Right ventricle myocardium superior (tissue), 1 donor: ENCODE data around the gene PTAFR. TPM values are rescaled to one million over a fixed set of nuclear protein-coding genes. Genes with fewer than 3 reads are reported as not detected.

ENCODE experiments used
- ATAC-seq: fragments of 200-7000 bp; cut with Tn5 transposase; one replicate; pipeline ENCODE4 v1.9.1; 2020; ENCODE audit warnings: mild to moderate bottlenecking; ENCODE audit not compliant: poor library complexity
- DNase-seq: peaks from one replicate; pipeline ENCODE4 v3.0.0-alpha.2; 2020
- intact Hi-C: fragments of 100-400 bp; cut with DNase I; formaldehyde crosslinking; loops from one replicate; pipeline ENCODE4 v1.11.2; 2022
- long read RNA-seq: library from polyadenylated mRNA; unstranded; transcript quantifications from one replicate; pipeline ENCODE4 v2.0.0, GENCODE V29; 2021
- total RNA-seq: library from RNA; stranded (reverse); fragmentation: NEBNext Ultra II Directional; extraction: Animal tissue kit (Norgen Biotek cat#: 25700); gene quantifications from one replicate; pipeline ENCODE4 v1.2.1, GENCODE V29; 2021
- donor health status: DM: no; HTN: yes; CAD: no; lungs with severe emphysema.

PTAFR gene
- total RNA-seq = 1.9 TPM
- long read RNA-seq, full-length matches to known transcripts = 1 of 3 reads
- long read RNA-seq, partial matches to known transcripts = 0 of 3 reads
- long read RNA-seq, other reads (novel, unspliced or antisense) = 2 of 3 reads

DNA sequence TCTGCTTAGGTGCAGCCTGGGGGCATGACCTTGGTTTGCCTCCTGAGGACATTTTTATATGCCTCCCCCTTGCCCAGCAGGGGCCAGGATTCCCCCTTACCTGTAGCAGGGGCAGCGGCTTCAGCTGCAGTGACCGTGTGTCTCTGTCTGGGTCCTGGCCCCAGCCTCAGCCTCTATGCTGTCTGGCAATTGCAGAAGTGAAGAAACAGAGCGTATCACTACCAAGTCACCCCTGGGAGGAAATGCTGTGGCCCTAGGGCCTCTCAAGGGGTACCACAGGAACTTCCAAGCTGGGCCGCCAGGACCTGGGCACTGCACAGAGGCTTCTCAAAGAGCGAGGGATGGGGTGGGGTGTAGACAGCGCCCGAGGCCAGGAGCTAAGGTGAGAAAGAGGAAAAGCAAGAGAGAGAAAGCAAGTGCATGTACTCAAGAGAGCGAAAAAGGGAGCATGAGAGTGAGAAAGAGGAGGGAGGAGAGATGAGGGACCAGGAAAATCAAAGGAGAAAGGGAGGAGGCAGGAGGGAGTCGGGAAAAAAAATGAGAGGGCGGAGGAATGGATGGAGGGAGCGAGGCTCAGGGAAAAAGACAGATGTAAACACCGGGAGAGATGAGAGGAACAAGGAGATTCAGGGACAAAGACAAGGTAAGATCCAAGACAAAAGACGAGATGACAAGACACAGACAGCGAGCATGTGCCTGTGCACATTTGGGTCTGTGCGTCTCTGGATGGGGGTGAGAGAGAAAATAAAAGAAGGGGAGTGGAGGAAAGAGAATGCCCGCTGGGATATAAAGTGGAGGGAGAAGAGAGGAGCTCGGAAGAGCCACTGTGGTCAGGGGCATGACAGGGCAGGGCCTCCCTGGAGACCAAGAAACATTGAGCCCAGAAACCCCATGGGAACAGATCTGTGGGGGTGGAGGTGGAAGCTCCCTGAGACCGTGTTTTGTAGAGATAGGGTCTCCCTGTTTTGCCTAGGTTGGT is at the start of gene PTAFR:
Gene PTAFR, minus strand, starts transcription at position 199 of the 979 bp plus-strand sequence. CDS start 25,669 bp downstream, outside the sequence.
- DNase-seq (peak; percentile 67), ATAC-seq (peak; percentile 50)
- intact Hi-C loops = no loop called here

DNA sequence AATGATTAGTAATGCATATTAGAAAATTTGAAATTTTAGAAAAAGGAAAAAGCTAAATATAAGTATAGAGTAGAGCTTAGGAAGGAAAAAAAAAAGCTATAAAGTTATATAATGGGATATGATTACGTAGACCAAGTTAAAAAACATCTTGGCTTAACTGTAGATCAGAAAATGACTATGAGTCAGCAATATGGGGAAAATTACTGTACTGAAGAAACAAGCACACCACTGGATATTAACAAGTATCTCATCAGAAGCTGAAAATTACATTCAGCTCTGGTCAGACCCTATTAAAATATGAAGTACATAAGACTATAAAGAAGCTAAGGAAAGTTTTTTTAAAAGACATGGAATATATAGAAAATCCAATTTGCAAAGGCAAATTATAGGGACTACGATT is 36.8 kb upstream of the PTAFR start:
- DNase-seq (no peak), ATAC-seq (no peak)
- intact Hi-C loops = no loop called here

DNA sequence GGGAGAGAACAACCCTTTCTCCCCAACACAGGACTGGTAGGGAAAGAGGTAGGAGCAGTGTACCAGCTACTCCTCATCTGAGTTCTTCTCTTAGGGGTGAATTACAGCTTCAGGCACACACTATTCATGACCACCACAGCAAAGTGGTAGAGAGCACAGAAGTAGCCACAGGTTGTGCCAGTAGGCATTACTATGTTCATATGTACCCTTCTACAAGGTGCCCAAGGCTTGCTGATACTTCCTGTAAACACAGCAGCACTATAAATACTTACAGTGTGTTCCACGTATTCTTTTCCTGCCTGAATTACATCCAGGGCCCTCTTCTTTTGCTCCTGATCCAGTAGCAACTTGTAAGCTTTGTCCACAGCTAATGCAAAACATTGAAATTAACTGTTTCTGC is 33.2 kb upstream of the PTAFR start:
- ATAC-seq (no peak), DNase-seq (no peak)
- intact Hi-C loops = loop anchor here (2.0 kb wide), 1 partner anchor 119 kb away; no protein-coding TSS in a partner anchor

- ATAC-seq (peak; percentile 83), DNase-seq (peak; percentile 49)
- intact Hi-C loops = no loop called here
Measured at GRCh38 chr1:28208818-28209441, 32.4 kb upstream of the PTAFR start.

DNA sequence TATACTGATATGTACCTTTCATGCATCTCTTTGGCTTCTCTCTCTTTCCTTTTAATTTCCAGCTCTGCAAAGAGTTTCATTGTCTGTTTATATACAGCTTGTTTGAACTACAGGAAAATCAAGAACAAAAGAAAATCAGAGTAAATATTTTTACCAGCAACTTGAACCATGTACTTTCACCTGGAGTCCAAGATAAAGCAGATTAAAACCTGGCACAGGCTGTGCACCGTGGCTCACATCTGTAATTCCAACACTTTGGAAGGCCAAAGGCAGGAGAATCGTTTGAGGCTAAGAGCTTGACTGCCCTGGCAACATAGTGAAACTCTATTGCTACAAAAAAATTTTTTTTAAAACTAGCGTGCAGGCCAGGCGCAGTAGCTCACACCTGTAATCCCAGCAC is 28.8 kb upstream of the PTAFR start:
- DNase-seq = no peak
- intact Hi-C loops = no loop called here
- no peak for ATAC-seq

DNA sequence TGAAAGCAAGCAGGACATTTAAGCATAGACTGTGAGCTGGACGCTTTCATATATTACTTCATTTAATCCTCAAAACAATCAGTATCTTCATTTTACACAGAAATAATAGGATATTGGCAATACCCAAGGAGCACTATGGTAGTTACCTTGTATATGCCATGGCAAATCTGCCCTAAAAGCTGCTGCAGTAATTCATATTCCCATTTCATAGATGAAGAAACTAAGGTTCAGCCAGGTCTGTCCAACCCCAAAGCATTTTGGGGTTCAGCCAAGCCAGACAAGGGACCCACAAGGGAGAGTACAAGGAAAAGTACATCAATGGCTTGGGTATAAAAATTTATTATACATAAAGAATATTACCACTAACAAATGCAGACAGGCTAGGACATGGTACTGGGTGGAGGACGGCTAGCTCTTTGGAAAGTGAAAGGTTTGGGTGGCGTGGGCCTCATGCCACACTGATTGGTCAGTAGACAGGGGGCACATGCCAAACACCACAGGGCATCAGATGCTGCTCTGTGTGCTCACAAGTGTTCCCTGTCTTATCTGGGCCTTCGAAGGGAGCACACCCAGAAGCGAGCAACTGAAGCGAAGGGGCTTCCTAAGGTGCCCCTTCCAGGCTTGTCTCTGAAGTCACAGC is 23.9 kb upstream of the PTAFR start:
- intact Hi-C loops = no loop called here
- no peak for DNase-seq
- ATAC-seq = no peak

GRCh38 chr1:28199328-28200233 is 23.1 kb upstream of the PTAFR start:
- intact Hi-C loops = no loop called here
- DNase-seq = no peak
- no peak for ATAC-seq

DNA sequence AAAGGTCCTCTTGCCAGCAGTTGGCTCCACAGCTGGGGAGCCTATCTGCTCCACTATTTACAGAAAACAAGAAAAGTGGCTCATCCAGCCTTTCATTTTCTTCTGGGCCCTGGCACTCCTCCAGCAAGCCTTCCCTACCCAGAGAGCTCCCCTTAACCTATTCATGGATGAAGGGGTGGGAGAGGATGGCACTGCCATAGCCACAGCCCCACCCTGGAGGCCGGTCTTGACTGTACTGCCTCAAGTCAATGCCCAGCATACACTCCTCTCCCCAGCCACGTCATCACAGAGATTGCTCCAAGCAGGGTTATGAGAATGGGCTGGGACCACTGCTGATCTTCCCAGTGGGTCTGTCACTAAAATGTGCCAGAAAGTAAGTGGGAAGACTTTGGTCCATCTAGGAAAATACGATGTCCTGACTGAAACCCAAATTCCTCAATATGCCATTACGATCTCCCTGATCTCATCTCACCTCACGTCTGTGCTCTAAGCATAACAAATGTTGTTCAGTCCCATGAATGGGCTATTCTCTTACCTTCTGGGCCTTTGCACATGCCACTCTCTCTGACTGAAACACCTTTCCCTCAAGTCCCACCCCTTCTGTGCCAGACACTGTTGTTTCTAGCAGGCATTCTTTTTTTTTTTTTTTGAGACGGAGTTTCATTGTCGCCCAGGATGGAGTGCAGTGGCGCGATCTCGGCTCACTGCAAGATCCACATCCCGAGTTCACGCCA is 21.4 kb upstream of the PTAFR start:
- ATAC-seq (no peak), DNase-seq (no peak)
- intact Hi-C loops = no loop called here

GRCh38 chr1:28196330-28196729 is 19.8 kb upstream of the PTAFR start:
- ATAC-seq (no peak), DNase-seq (no peak)
- intact Hi-C loops = no loop called here

DNA sequence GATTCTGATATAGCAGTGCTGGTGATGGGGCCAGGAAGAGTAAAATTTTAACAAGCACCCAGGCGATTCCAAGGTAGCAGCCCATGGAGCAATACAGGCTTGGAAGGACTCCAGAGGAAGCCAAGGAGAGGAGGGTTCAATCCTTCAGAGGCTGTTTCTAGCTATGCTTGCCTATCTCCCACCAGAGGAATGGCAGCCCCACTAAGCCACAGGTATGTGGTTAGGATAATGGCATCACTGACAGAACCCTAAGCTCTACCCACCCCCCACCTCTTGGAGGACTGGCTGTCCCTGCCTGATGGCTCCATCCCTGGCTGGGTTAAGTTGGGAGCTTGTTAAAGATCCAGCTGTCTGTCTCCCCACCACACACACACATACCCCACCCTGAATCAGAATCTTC is 19.3 kb upstream of the PTAFR start:
- intact Hi-C loops = no loop called here
- ATAC-seq = no peak
- no peak for DNase-seq

- DNase-seq = no peak
- intact Hi-C loops = no loop called here
- ATAC-seq = no peak
Measured at GRCh38 chr1:28194326-28195035, 18.0 kb upstream of the PTAFR start.

- DNase-seq (no peak), ATAC-seq (no peak)
- intact Hi-C loops = no loop called here
Measured at GRCh38 chr1:28193701-28194161, 17.2 kb upstream of the PTAFR start.

GRCh38 chr1:28190996-28191645 is 14.6 kb upstream of the PTAFR start:
- ATAC-seq (no peak), DNase-seq (no peak)
- intact Hi-C loops = no loop called here

GRCh38 chr1:28190337-28190979 is 14.0 kb upstream of the PTAFR start:
- ATAC-seq (no peak), DNase-seq (no peak)
- intact Hi-C loops = no loop called here

DNA sequence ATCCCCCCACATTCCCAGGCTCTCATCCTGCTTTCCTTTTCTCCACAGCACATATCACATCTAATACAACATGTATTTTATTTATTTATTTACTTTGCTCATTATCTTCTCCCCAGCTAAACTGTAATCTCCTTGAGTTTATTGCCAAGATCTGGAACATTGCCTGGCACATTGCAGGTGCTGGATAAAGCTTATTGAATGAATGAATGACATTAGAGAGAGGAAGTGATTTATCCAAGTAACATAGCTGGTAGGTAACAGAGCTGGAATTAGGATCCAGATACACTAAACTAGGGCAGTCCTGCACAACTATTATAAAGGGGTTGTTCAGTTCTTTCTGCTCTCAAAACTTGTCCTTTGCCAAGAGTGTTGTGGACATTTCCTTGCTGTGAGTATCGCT is 8.6 kb upstream of the PTAFR start:
- intact Hi-C loops = no loop called here
- DNase-seq (no peak), ATAC-seq (no peak)
